ENCODE measurements around the gene PRR14L. TPM values are rescaled to one million over a fixed set of nuclear protein-coding genes. Genes with fewer than 3 reads are reported as not detected.
"Not testable (repeated sequence)": the region's sequence is repeated elsewhere in the genome, so short reads cannot be mapped to it uniquely, and the experiment has no call there.

The PRR14L gene
- total RNA-seq, 2 donors from 2014 or later, result 50.3 to 57.4 TPM

- ATAC-seq; H3K9me3 Mint-ChIP-seq; H3K27ac Mint-ChIP-seq; DNase-seq (ENCODE audit: low spot score in 2 of 2); H3K36me3 Mint-ChIP-seq: not testable (repeated sequence)
Measured at GRCh38 chr22:31668849-31669248, 81.1 kb downstream of the PRR14L start.

GRCh38 chr22:31662668-31663037 lies 87.3 kb downstream of the PRR14L start:
- ATAC-seq, result no peak
- peak overlapping the region; percentile 98 to 99 for H3K27ac Mint-ChIP-seq
- no peak for DNase-seq (ENCODE audit: low spot score in 2 of 2)
- no peaks in the 10 kb centered on the region for H3K9me3 Mint-ChIP-seq
- peaks cover 6 to 14% of the 10 kb centered on the region in 2 donors for H3K36me3 Mint-ChIP-seq

DNA sequence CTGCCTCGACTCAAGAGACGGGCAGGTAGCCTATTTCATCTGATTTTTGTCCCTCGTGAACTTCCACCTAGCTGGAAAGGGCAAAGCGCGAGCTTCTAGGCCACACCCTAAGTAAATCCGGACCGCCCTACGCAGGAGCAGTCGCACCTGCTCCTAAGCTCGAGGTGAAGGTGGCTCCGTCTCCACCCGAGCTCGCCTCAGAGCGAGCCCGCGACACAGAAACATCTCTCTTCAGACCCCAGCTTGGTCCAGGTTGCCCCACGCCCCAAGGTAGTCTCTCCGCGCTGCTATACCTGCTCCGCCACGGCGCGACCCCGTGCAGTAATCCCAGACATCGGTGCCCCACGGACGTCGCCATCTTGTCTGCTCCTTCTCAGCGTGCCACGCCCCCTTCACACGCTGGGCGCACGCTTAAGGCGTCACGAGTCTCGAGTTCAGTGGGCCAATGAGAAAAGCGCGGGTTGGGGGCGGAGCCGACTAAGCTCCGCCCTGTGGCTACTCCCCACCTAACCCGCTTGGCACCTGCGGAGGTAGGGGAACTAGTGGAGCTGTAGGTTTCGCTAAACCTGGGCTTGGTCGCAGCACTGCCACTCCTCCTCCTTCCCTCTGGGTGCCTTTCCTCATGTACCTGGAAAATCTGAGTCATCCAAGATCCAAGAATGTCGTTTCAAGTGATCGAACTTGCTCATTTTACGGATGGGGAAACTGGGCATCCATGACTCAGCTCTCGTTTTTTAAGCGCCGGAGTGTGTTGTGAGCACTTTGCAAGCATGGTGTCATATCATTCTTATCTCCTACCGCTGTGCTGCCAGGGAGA lies 87.9 kb downstream of the PRR14L start, which contains the start of gene PISD:
Gene PISD (minus strand): TSS at position 365 of the 817 bp plus-strand sequence. CDS start 7 bp downstream, at position 358.
- ATAC-seq (peak; percentile 84 to 89), DNase-seq (ENCODE audit: low spot score in 2 of 2) (peak; percentile 94)
- peaks cover 6 to 14% of the 10 kb centered on the region in 2 donors for H3K36me3 Mint-ChIP-seq
- H3K9me3 Mint-ChIP-seq, result no peaks in the 10 kb centered on the region
- H3K27ac Mint-ChIP-seq, result peak within 1 kb of the TSS; percentile 98 to 99

DNA sequence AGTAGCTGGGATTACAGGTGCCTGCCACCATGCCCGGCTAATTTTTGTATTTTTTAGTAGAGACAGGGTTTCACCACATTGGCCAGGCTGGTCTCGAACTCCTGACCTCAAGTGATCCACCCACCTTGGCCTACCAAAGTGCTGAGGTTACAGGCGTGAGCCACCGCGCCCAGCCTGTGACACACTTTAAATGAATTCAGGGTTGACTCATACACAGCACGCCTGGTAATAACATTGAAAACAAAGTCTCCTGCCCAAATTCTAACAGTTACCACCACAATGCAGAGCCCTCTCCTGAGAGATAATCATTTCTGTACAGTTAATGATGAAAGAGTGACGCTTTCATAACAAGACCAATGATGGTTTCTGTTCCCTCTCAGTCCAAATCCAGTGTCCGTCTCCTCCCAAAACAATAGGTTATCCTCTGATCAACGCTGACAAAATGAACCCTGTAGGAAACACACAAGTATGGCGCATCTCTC lies 89.0 kb downstream of the PRR14L start:
- peak overlapping the region; percentile 98 to 99 for H3K27ac Mint-ChIP-seq
- peaks cover 6 to 14% of the 10 kb centered on the region in 2 donors for H3K36me3 Mint-ChIP-seq
- ATAC-seq, result peak; percentile 68 to 69
- DNase-seq (ENCODE audit: low spot score in 2 of 2), result peak; percentile 53 to 64
- not testable (repeated sequence) for H3K9me3 Mint-ChIP-seq

DNA sequence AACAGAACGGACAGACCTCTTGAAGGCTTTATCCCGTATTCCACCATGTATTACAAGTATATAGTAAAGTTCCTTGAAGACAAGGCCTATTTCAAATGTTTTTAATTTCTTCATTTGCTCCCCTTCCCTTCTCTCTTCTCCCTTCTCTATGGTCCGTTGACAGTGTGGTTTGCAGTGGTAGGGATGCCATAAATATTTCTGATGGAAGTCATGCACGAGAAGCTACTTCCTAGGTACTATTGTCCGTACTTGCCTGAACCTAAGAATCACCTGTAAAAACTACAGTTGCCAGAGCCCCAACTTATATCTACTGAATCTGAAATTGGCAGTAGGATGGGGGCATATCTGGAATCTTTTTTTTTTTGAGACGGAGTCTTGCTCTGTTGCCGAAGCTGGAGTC lies 90.7 kb downstream of the PRR14L start:
- Mint-ChIP-seq H3K27ac (peak overlapping the region in 1 of 2 donors; percentile 38), H3K36me3 (peaks cover 6 to 14% of the 10 kb centered on the region in 2 donors), H3K9me3 (no peaks in the 10 kb centered on the region)
- DNase-seq (ENCODE audit: low spot score in 2 of 2) (no peak), ATAC-seq (no peak)

GRCh38 chr22:31654408-31654807 lies 95.5 kb downstream of the PRR14L start:
- no peak for DNase-seq (ENCODE audit: low spot score in 2 of 2)
- no peak for ATAC-seq
- H3K36me3 Mint-ChIP-seq, result peaks cover 0 to 5% of the 10 kb centered on the region in 2 donors
- no peaks in the 10 kb centered on the region for H3K9me3 Mint-ChIP-seq
- no peak overlapping the region for H3K27ac Mint-ChIP-seq

DNA sequence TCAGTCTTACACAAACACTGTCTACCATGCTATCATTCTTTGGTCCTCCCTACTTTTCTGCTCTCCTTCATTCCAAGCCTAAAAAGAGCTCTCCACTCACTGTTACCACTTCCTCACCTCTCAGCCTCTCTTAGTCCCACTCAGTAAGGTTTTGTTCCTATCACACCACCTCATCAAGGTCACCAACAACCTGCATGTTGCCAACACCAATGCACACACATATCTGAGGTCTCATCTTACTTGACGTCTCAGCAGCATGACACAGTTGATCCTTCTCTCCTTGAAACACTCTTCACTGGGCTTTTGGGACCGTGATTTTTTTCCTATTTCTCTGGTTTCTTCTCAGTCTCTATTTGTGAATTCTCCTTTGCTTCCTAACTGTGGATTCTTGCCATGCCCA lies 96.0 kb downstream of the PRR14L start:
- ATAC-seq, result no peak
- peak overlapping the region; percentile 3 to 20 for H3K27ac Mint-ChIP-seq
- DNase-seq (ENCODE audit: low spot score in 2 of 2), result no peak
- no peaks in the 10 kb centered on the region for H3K9me3 Mint-ChIP-seq
- H3K36me3 Mint-ChIP-seq, result peaks cover 0 to 10% of the 10 kb centered on the region in 2 donors

- no peak for ATAC-seq
- H3K9me3 Mint-ChIP-seq, result no peaks in the 10 kb centered on the region
- H3K36me3 Mint-ChIP-seq, result peaks cover 0 to 13% of the 10 kb centered on the region in 2 donors
- peak overlapping the region in 1 of 2 donors; percentile 3 for H3K27ac Mint-ChIP-seq
- no peak for DNase-seq (ENCODE audit: low spot score in 2 of 2)
Measured at GRCh38 chr22:31652911-31653684, 96.8 kb downstream of the PRR14L start.

GRCh38 chr22:31652088-31652487 lies 97.8 kb downstream of the PRR14L start:
- H3K36me3 Mint-ChIP-seq, result peaks cover 0 to 22% of the 10 kb centered on the region in 2 donors
- no peak overlapping the region for H3K27ac Mint-ChIP-seq
- DNase-seq (ENCODE audit: low spot score in 2 of 2) (no peak), ATAC-seq (no peak)
- no peaks in the 10 kb centered on the region for H3K9me3 Mint-ChIP-seq

GRCh38 chr22:31651664-31652063 lies 98.3 kb downstream of the PRR14L start:
- Mint-ChIP-seq H3K36me3 (peaks cover 0 to 22% of the 10 kb centered on the region in 2 donors), H3K27ac (no peak overlapping the region), H3K9me3 (no peaks in the 10 kb centered on the region)
- ATAC-seq (peak in 1 of 2 donors; percentile 20), DNase-seq (ENCODE audit: low spot score in 2 of 2) (no peak)

- Mint-ChIP-seq H3K27ac (no peak overlapping the region), H3K36me3 (peaks cover 0 to 22% of the 10 kb centered on the region in 2 donors), H3K9me3 (no peaks in the 10 kb centered on the region)
- ATAC-seq (no peak), DNase-seq (ENCODE audit: low spot score in 2 of 2) (no peak)
Measured at GRCh38 chr22:31650391-31650790, 99.5 kb downstream of the PRR14L start.

GRCh38 chr22:31647523-31648320 lies 102.2 kb downstream of the PRR14L start:
- ATAC-seq, result no peak
- Mint-ChIP-seq H3K27ac (peak overlapping the region in 1 of 2 donors; percentile 21), H3K9me3 (no peaks in the 10 kb centered on the region), H3K36me3 (peaks cover 0 to 22% of the 10 kb centered on the region in 2 donors)
- no peak for DNase-seq (ENCODE audit: low spot score in 2 of 2)

DNA sequence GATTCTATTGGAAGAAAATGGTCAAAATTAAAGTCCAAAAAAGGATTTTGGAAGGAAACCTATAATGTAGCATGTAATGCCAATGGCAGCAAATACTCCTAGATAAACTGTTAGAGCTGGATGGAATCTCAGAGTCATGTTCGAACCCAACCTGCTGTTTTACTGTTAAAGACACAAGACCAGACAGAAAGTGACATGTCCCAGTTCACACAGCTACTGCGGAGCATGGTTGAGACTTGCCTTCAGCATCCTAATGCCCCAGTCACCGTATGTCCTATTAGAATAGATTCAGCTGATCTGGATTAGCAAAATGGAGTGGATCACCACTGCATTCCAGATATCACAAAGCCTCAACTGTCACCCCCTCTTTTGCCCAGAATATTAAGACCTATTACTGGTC lies 102.9 kb downstream of the PRR14L start:
- no peak for DNase-seq (ENCODE audit: low spot score in 2 of 2)
- H3K27ac Mint-ChIP-seq, result peak overlapping the region; percentile 68 to 85
- ATAC-seq, result no peak
- H3K36me3 Mint-ChIP-seq, result peaks cover 0 to 25% of the 10 kb centered on the region in 2 donors
- H3K9me3 Mint-ChIP-seq, result no peaks in the 10 kb centered on the region

DNA sequence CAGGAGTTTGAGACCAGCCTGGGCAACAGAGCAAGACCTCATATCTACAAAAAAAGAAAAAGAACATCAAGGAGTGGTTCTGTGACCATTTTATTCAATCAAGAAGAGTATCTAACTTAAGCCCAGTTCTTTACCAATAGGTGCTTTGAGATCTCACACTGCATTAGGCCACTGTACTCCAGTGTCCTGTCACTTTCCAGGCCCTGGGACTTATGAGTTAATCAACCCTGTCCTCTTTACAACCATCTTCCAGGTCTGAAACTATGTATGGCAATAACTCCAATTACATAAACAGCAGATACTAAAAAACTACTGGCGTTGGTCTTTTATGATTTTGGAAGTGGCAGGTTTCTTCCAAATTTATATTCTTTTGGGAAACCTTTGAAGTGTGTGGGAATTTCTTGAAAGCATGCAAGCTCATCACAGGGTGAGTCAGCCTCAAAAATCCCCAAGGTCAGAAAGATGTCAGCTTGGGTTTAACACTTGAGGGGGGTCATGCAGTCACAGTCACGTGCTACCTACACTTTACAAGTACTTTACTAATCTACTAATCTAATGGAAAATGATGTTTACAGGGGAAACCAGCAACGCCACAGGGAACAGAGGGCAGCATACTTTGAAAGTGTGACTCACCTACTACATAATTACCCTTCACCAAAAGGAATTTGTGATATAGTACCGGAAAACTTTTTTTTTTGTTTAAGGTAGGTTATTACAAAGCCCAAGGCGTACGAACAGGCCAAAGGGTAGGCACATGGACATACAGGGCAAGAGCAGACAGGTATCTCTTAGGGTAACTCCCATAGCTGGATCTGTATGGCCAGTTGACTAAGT lies 103.5 kb downstream of the PRR14L start:
- Mint-ChIP-seq H3K9me3 (no peaks in the 10 kb centered on the region), H3K36me3 (peaks cover 0 to 27% of the 10 kb centered on the region in 2 donors), H3K27ac (peak overlapping the region; percentile 68 to 85)
- peak; percentile 86 to 91 for ATAC-seq
- no peak for DNase-seq (ENCODE audit: low spot score in 2 of 2)

- no peak for DNase-seq (ENCODE audit: low spot score in 2 of 2)
- Mint-ChIP-seq H3K27ac (peak overlapping the region; percentile 84 to 89), H3K9me3 (no peaks in the 10 kb centered on the region), H3K36me3 (peaks cover 0 to 9% of the 10 kb centered on the region in 2 donors)
- peak; percentile 36 to 58 for ATAC-seq
Measured at GRCh38 chr22:31639436-31640039, 110.4 kb downstream of the PRR14L start.
